Suprapubic skin (tissue), 3 donors: Measurements from ENCODE around the gene PUS10.

Experiments
- EP300 ChIP-seq: sonication (generic); formaldehyde crosslinking; IDR thresholded peaks from one replicate; pipeline ENCODE4 v1.6.1; 2017; ENCODE audit warnings: antibody characterized with exemption
- POLR2A ChIP-seq, 2 donors: fragments of 450-650 bp; IDR thresholded peaks; one replicate each; pipeline ENCODE4 v1.6.1; 2017; ENCODE audit warnings: antibody characterized with exemption in 2 of 2, mild to moderate bottlenecking in 2 of 2, moderate library complexity in 2 of 2
- TF ChIP-seq, protein P1 (sequence below), 2 donors: fragments of 200-600 bp in 1 of 2; fragments of 450-650 bp in 1 of 2; sonication (generic) in 1 of 2; IDR thresholded peaks; one replicate each; pipeline ENCODE4 v1.5.1; 2016 to 2019; ENCODE audit warnings: antibody characterized with exemption in 2 of 2, mild to moderate bottlenecking in 1 of 2, moderate library complexity in 1 of 2

DNA sequence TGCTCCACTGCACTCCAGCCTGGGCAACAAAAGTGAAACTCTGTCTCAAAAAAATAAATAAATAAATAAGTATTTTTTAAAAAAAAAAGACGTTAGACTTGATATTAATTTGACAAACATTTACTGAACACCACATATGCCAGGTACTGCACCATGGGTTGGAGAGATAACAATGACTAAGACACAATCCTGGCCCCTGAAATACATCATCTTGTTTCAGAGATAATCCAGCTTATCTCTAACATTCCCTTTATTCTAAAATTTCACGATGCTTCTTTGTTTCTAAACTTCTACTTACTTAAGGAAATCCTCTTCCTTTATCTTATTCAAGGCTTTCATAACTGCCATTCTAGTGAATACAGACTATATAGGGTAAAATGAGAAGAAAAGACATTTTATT lies 55.5 kb downstream of the PUS10 start:
- TF ChIP-seq EP300, result no peak
- no peak for TF ChIP-seq POLR2A (IDR thresholded peaks at IDR 0.05)
- TF ChIP-seq, protein P1, sequence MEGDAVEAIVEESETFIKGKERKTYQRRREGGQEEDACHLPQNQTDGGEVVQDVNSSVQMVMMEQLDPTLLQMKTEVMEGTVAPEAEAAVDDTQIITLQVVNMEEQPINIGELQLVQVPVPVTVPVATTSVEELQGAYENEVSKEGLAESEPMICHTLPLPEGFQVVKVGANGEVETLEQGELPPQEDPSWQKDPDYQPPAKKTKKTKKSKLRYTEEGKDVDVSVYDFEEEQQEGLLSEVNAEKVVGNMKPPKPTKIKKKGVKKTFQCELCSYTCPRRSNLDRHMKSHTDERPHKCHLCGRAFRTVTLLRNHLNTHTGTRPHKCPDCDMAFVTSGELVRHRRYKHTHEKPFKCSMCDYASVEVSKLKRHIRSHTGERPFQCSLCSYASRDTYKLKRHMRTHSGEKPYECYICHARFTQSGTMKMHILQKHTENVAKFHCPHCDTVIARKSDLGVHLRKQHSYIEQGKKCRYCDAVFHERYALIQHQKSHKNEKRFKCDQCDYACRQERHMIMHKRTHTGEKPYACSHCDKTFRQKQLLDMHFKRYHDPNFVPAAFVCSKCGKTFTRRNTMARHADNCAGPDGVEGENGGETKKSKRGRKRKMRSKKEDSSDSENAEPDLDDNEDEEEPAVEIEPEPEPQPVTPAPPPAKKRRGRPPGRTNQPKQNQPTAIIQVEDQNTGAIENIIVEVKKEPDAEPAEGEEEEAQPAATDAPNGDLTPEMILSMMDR (IDR thresholded peaks at IDR 0.05), result no peak
